HG03565 (cell line): Measurements from ENCODE around the gene GPX3.

Source experiments
- ATAC-seq: cut with Tn5 transposase; IDR thresholded peaks from one replicate; pipeline ENCODE4 v1.9.1; 2021; ENCODE audit warnings: mild to moderate bottlenecking, moderate library complexity; ENCODE audit not compliant: unreplicated experiment

Gene GPX3

GRCh38 chr5:151055336-151055735 lies 34.9 kb downstream of the GPX3 start:
- no peak for ATAC-seq

GRCh38 chr5:151056379-151057325 lies 36.3 kb downstream of the GPX3 start:
- ATAC-seq, result no peak

- ATAC-seq, result no peak
Measured at GRCh38 chr5:151058301-151058700, 37.9 kb downstream of the GPX3 start.

GRCh38 chr5:151058891-151059489 lies 38.6 kb downstream of the GPX3 start:
- ATAC-seq, result no peak

GRCh38 chr5:151060742-151061141 lies 40.4 kb downstream of the GPX3 start:
- no peak for ATAC-seq

GRCh38 chr5:151062405-151063141 lies 42.2 kb downstream of the GPX3 start:
- no peak for ATAC-seq

- ATAC-seq, result no peak
Measured at GRCh38 chr5:151063142-151063989, 43.0 kb downstream of the GPX3 start.

- ATAC-seq, result no peak
Measured at GRCh38 chr5:151064916-151065499, 44.6 kb downstream of the GPX3 start.

GRCh38 chr5:151065609-151066008 lies 45.2 kb downstream of the GPX3 start:
- ATAC-seq, result no peak

- ATAC-seq, result no peak
Measured at GRCh38 chr5:151066920-151067319, 46.5 kb downstream of the GPX3 start.

GRCh38 chr5:151067632-151068432 lies 47.4 kb downstream of the GPX3 start:
- ATAC-seq, result no peak

- peak; percentile 40 for ATAC-seq
Measured at GRCh38 chr5:151068433-151069197, 48.2 kb downstream of the GPX3 start.

GRCh38 chr5:151070449-151070848 lies 50.1 kb downstream of the GPX3 start:
- no peak for ATAC-seq

GRCh38 chr5:151071021-151071420 lies 50.6 kb downstream of the GPX3 start:
- ATAC-seq, result no peak

GRCh38 chr5:151071848-151072629 lies 51.6 kb downstream of the GPX3 start:
- no peak for ATAC-seq

- no peak for ATAC-seq
Measured at GRCh38 chr5:151072630-151073025, 52.2 kb downstream of the GPX3 start.

GRCh38 chr5:151073280-151073679 lies 52.9 kb downstream of the GPX3 start:
- no peak for ATAC-seq

- ATAC-seq, result no peak
Measured at GRCh38 chr5:151074557-151074956, 54.2 kb downstream of the GPX3 start.
